Measurements from ENCODE around the gene ARHGAP6. TPM values are rescaled to one million over a fixed set of nuclear protein-coding genes. Genes with fewer than 3 reads are reported as not detected.

The ARHGAP6 gene
- total and polyA plus RNA-seq, 9 of the 15 experiments (the other 6 are each of a cell fraction or from before 2014, with no cell fraction given) = 12.5 to 63.6 (median 41.8) TPM

GRCh38 chrX:11632732-11633131, 33.0 kb downstream of the ARHGAP6 start:
- BruUV-seq (replicated peaks) = no TSS peak
- CTCF ChIA-PET (ENCODE audit: low intra/inter-chr PET ratio) = no interaction called here
- Histone ChIP-seq H3K9me3 (replicated peaks; ENCODE audit: control insufficient read depth, insufficient read depth, low read depth, low read length) (no peaks in the 10 kb centered on the region), H4K20me1 (replicated peaks; ENCODE audit: control insufficient read depth, insufficient read depth, low read length) (no peaks in the 10 kb centered on the region), H3K9me1 (ENCODE audit: control insufficient read depth, insufficient read depth, low read length) (no peaks in the 10 kb centered on the region), H2AFZ (ENCODE audit: low read depth, low read length) (no peak overlapping the region), H3K27ac (ENCODE audit: extremely low read depth, low read depth, low read length) (no peak overlapping the region), H3K9ac (ENCODE audit: insufficient read depth in 1 of 2, low read depth in 2 of 2, low read length in 2 of 2) (no peak overlapping the region), H3K27me3 (ENCODE audit: control insufficient read depth in 2 of 2, insufficient read depth in 2 of 2, low read length in 2 of 2) (no peaks in the 10 kb centered on the region), H3K79me2 (ENCODE audit: control insufficient read depth, insufficient read depth, low read length) (no peaks in the 10 kb centered on the region), H3K4me3 (no peak overlapping the region), H3K36me3 (ENCODE audit: control insufficient read depth, insufficient read depth, low read length) (no peaks in the 10 kb centered on the region), H3K4me2 (ENCODE audit: insufficient read depth, low read length) (no peak overlapping the region), H3K4me1 (replicated peaks in 1 of 2; ENCODE audit: control insufficient read depth in 2 of 2, insufficient read depth in 2 of 2, low read length in 2 of 2) (no peaks in the 10 kb centered on the region)
- DNase-seq (ENCODE audit: extremely low read depth in 1 of 4, low spot score in 3 of 4) (no peak), FAIRE-seq (no peak), ATAC-seq (no peak)
- POLR2A ChIA-PET = interaction anchor here (0.6 kb wide), 1 partner anchor 28 kb away, joined by 3 read pairs; no protein-coding TSS in a partner anchor
- 0% methylated on average over 1 of the region's 1 CpG for WGBS (ENCODE audit: insufficient coverage, low coverage, missing lambda C conversion rate)
- intact Hi-C loops (cut with micrococcal nuclease) (no loop called here), in situ Hi-C loops (cut with MboI) (no loop called here)
- TF ChIP-seq NFE2 (IDR thresholded peaks at IDR 0.05; ENCODE audit: low read depth) = no peak
- no peak for TF ChIP-seq STAG1 (CRISPR knock-in tag; IDR thresholded peaks at IDR 0.05; ENCODE audit: borderline replicate concordance)
- TF ChIP-seq HDAC8 (tag; IDR thresholded peaks at IDR 0.05) = no peak
- TF ChIP-seq NBN (IDR thresholded peaks at IDR 0.05; ENCODE audit: low read depth) = no peak
- no peak for TF ChIP-seq ZNF12 (CRISPR knock-in tag; IDR thresholded peaks at IDR 0.05)
- no peak for TF ChIP-seq MCM5 (IDR thresholded peaks at IDR 0.05; ENCODE audit: low read depth)
- no peak for TF ChIP-seq EGR1 (conservative IDR thresholded peaks at IDR 0.05)
- no peak for TF ChIP-seq LCOR (CRISPR knock-in tag; IDR thresholded peaks at IDR 0.05)
- TF ChIP-seq ZNF79 (CRISPR knock-in tag; IDR thresholded peaks at IDR 0.05; ENCODE audit: low read depth) = no peak
